ENCODE results near the gene DAB1.

DAB1 gene

GRCh38 chr1:57117753-57118152 is 306.1 kb downstream of the DAB1 start:
- H2AFZ ChIP-seq, result no peak overlapping the region

GRCh38 chr1:57116871-57117270 is 307.0 kb downstream of the DAB1 start:
- Histone ChIP-seq H3K9ac (no peak overlapping the region), H3K4me1 (no peaks in the 10 kb centered on the region), H3K79me2 (no peaks in the 10 kb centered on the region), H3K9me3 (ENCODE audit: control insufficient read depth, low read length) (no peaks in the 10 kb centered on the region), H2AFZ (no peak overlapping the region), H3K27ac (no peak overlapping the region), H3K4me3 (ENCODE audit: low read depth, low read length) (no peak overlapping the region), H3K4me2 (ENCODE audit: low read length) (no peak overlapping the region), H3K27me3 (ENCODE audit: control insufficient read depth, insufficient read depth, low read length) (no peaks in the 10 kb centered on the region), H3K36me3 (ENCODE audit: control insufficient read depth, insufficient read depth, low read length) (no peaks in the 10 kb centered on the region)
- TF ChIP-seq CTCF (IDR thresholded peaks at IDR 0.05), result no peak

More at GRCh38 chr1:57117753-57118152, 306.1 kb downstream of the DAB1 start:
- H3K27me3 ChIP-seq (ENCODE audit: control insufficient read depth, insufficient read depth, low read length), result no peaks in the 10 kb centered on the region
- no peak for TF ChIP-seq CTCF (IDR thresholded peaks at IDR 0.05)
- no peak overlapping the region for H3K27ac ChIP-seq
- H3K4me2 ChIP-seq (ENCODE audit: low read length), result no peak overlapping the region
- no peaks in the 10 kb centered on the region for H3K9me3 ChIP-seq (ENCODE audit: control insufficient read depth, low read length)
- H3K79me2 ChIP-seq, result no peaks in the 10 kb centered on the region
- H3K4me1 ChIP-seq, result no peaks in the 10 kb centered on the region
- H3K9ac ChIP-seq, result no peak overlapping the region
- H3K36me3 ChIP-seq (ENCODE audit: control insufficient read depth, insufficient read depth, low read length), result no peaks in the 10 kb centered on the region
- H3K4me3 ChIP-seq (ENCODE audit: low read depth, low read length), result no peak overlapping the region

GRCh38 chr1:57115030-57115614 is 308.7 kb downstream of the DAB1 start:
- TF ChIP-seq CTCF (IDR thresholded peaks at IDR 0.05), result no peak
- Histone ChIP-seq H3K9me3 (ENCODE audit: control insufficient read depth, low read length) (no peaks in the 10 kb centered on the region), H3K4me1 (no peaks in the 10 kb centered on the region), H3K79me2 (no peaks in the 10 kb centered on the region), H3K4me2 (ENCODE audit: low read length) (no peak overlapping the region), H2AFZ (no peak overlapping the region), H3K36me3 (ENCODE audit: control insufficient read depth, insufficient read depth, low read length) (no peaks in the 10 kb centered on the region), H3K4me3 (ENCODE audit: low read depth, low read length) (no peak overlapping the region), H3K9ac (no peak overlapping the region), H3K27me3 (ENCODE audit: control insufficient read depth, insufficient read depth, low read length) (no peaks in the 10 kb centered on the region), H3K27ac (no peak overlapping the region)

- Histone ChIP-seq H3K79me2 (no peaks in the 10 kb centered on the region), H3K4me1 (no peaks in the 10 kb centered on the region), H3K4me2 (ENCODE audit: low read length) (no peak overlapping the region), H3K27me3 (ENCODE audit: control insufficient read depth, insufficient read depth, low read length) (no peaks in the 10 kb centered on the region), H3K27ac (no peak overlapping the region), H3K4me3 (ENCODE audit: low read depth, low read length) (no peak overlapping the region), H3K36me3 (ENCODE audit: control insufficient read depth, insufficient read depth, low read length) (no peaks in the 10 kb centered on the region), H2AFZ (no peak overlapping the region), H3K9me3 (ENCODE audit: control insufficient read depth, low read length) (no peaks in the 10 kb centered on the region), H3K9ac (no peak overlapping the region)
- TF ChIP-seq CTCF (IDR thresholded peaks at IDR 0.05), result no peak
Observed at GRCh38 chr1:57112148-57112547, 311.7 kb downstream of the DAB1 start.

- Histone ChIP-seq H3K4me3 (ENCODE audit: low read depth, low read length) (no peak overlapping the region), H3K9me3 (ENCODE audit: control insufficient read depth, low read length) (no peaks in the 10 kb centered on the region), H3K4me2 (ENCODE audit: low read length) (no peak overlapping the region), H3K27me3 (ENCODE audit: control insufficient read depth, insufficient read depth, low read length) (no peaks in the 10 kb centered on the region), H3K27ac (no peak overlapping the region), H2AFZ (no peak overlapping the region), H3K4me1 (no peaks in the 10 kb centered on the region), H3K9ac (no peak overlapping the region), H3K36me3 (ENCODE audit: control insufficient read depth, insufficient read depth, low read length) (no peaks in the 10 kb centered on the region), H3K79me2 (no peaks in the 10 kb centered on the region)
- no peak for TF ChIP-seq CTCF (IDR thresholded peaks at IDR 0.05)
Observed at GRCh38 chr1:57111175-57111574, 312.7 kb downstream of the DAB1 start.
